K562 (cell line): ENCODE measurements around the gene SEMA3A. TPM values are rescaled to one million over a fixed set of nuclear protein-coding genes. Genes with fewer than 3 reads are reported as not detected.

ENCODE experiments used
- polyA plus RNA-seq, 8 experiments: library from polyadenylated mRNA; depleted of rRNA in 4 of 8; stranded (reverse) in 5 of 8; unstranded in 3 of 8; fragments of >200 nt; fragmentation: Nextera tagmentation in 2 of 8; fragmentation: Illumina TruSeq in 1 of 8; extraction: Ambion mirVana in 2 of 8; extraction: Trizol in 1 of 8; gene quantifications; 2 replicates each; pipeline versions ENCODE4 v1.2.1 to v1.2.3, GENCODE V29; 2011 to 2014; ENCODE audit warnings: inconsistent platforms in 1 of 8, missing spikeins in 1 of 8
- total RNA-seq, 7 experiments: library from RNA; depleted of rRNA in 6 of 7; stranded (reverse); fragments of >200 nt in 6 of 7; fragmentation: Illumina TruSeq in 2 of 7; extraction: Trizol in 2 of 7; gene quantifications; 2 replicates each; pipeline versions ENCODE4 v1.2.1 to v1.2.3, GENCODE V29; 2011 to 2021; ENCODE audit warnings: low replicate concordance in 1 of 7
- TF ChIP-seq, protein P1 (sequence below): fragments of 200-400 bp; formaldehyde crosslinking; IDR thresholded peaks from 2 replicates; pipeline ENCODE4 v1.6.1; 2017; ENCODE audit warnings: mild to moderate bottlenecking, low read depth, low read length, moderate library complexity

Gene SEMA3A
- total and polyA plus RNA-seq, 9 of the 15 experiments (the other 6 are each of a cell fraction or from before 2014, with no cell fraction given) = 0.36 to 3.0 (median 1.1) TPM

- TF ChIP-seq, protein P1, sequence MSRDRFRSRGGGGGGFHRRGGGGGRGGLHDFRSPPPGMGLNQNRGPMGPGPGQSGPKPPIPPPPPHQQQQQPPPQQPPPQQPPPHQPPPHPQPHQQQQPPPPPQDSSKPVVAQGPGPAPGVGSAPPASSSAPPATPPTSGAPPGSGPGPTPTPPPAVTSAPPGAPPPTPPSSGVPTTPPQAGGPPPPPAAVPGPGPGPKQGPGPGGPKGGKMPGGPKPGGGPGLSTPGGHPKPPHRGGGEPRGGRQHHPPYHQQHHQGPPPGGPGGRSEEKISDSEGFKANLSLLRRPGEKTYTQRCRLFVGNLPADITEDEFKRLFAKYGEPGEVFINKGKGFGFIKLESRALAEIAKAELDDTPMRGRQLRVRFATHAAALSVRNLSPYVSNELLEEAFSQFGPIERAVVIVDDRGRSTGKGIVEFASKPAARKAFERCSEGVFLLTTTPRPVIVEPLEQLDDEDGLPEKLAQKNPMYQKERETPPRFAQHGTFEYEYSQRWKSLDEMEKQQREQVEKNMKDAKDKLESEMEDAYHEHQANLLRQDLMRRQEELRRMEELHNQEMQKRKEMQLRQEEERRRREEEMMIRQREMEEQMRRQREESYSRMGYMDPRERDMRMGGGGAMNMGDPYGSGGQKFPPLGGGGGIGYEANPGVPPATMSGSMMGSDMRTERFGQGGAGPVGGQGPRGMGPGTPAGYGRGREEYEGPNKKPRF = no peak
- TF ChIP-seq, all 486 proteins: peak for 0
Measured at GRCh38 chr7:83908526-83908925, 286.1 kb downstream of the SEMA3A start (continued).
